Measurements from ENCODE around the gene SAMD8. TPM values are rescaled to one million over a fixed set of nuclear protein-coding genes. Genes with fewer than 3 reads are reported as not detected.
"Not testable (repeated sequence)": the region's sequence is repeated elsewhere in the genome, so short reads cannot be mapped to it uniquely, and the experiment has no call there.

Gene SAMD8
- total RNA-seq, 1 donor from 2014 or later, result 29.3 TPM

- no peak for DNase-seq (ENCODE audit: extremely low read depth, low read depth, low spot score)
Measured at GRCh38 chr10:75137533-75138438, 26.3 kb downstream of the SAMD8 start.

- no peak for DNase-seq (ENCODE audit: extremely low read depth, low read depth, low spot score)
Measured at GRCh38 chr10:75140246-75140645, 28.8 kb downstream of the SAMD8 start.

DNA sequence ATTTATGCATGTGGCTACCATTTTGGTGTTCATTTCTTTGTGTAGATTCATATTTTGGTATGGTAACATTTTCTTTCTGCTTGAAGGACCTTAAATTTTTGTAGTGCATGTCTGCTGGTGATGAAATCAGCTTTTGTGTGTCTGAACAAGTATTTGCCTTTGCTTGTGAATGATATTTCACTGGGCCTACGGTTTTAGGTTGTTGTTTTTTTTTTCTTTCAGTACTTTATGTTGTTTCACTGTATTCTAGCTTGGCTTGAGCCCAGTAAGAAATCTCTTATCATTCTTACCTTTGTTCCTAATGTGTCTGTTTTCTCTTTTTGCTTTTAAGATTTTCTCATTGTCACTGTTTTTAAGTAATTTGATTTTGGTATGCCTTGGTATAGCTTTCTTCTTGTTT lies 31.9 kb downstream of the SAMD8 start:
- no peak for DNase-seq (ENCODE audit: extremely low read depth, low read depth, low spot score)

DNA sequence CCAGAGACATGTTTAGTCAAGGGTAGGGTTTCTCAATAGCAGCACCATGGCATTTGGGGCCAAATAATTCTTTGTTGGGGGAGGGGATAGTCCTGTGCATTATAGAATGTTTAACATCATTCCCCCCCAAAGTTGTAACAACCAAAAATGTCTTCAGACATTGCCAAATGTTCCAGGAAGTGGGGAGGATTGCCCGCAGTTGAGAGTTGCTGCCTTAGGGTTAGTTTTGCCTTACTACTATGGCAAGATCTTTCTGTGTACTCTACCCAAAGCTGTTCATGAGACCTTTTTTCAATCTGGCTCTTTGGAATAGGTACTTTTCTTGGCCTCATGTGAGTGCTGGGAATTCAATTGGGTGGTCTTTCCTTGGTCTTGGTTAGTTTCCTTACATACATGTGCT lies 34.1 kb downstream of the SAMD8 start:
- DNase-seq (ENCODE audit: extremely low read depth, low read depth, low spot score), result no peak

DNA sequence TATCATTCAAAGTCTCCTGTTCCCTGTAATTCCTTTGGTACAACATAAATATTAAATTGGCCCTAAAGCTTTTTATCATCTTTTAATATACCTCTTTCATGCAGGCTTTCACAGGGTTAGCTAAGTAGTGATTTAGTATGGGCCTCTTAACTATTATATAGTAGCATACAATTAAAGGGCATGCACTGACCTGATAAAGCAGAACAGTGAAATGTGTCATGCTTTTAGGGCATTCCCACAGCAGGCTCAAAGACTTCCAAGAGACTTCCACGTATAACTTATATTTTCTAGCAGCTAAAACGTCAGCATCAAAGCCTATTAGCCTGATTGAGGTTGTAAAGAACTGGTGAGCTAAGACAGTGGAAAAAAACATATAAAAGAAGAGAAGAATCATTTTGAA lies 35.3 kb downstream of the SAMD8 start:
- DNase-seq (ENCODE audit: extremely low read depth, low read depth, low spot score), result no peak

- DNase-seq (ENCODE audit: extremely low read depth, low read depth, low spot score), result no peak
Measured at GRCh38 chr10:75150656-75151055, 39.2 kb downstream of the SAMD8 start.

- no peak for DNase-seq (ENCODE audit: extremely low read depth, low read depth, low spot score)
Measured at GRCh38 chr10:75159519-75159918, 48.1 kb downstream of the SAMD8 start.

GRCh38 chr10:75165684-75166622 lies 54.5 kb downstream of the SAMD8 start:
- DNase-seq (ENCODE audit: extremely low read depth, low read depth, low spot score), result no peak

- DNase-seq (ENCODE audit: extremely low read depth, low read depth, low spot score), result no peak
Measured at GRCh38 chr10:75166623-75166972, 55.1 kb downstream of the SAMD8 start.

- no peak for DNase-seq (ENCODE audit: extremely low read depth, low read depth, low spot score)
Measured at GRCh38 chr10:75168275-75168674, 56.8 kb downstream of the SAMD8 start.

GRCh38 chr10:75170215-75170614 lies 58.8 kb downstream of the SAMD8 start:
- no peak for DNase-seq (ENCODE audit: extremely low read depth, low read depth, low spot score)

- DNase-seq (ENCODE audit: extremely low read depth, low read depth, low spot score), result no peak
Measured at GRCh38 chr10:75175046-75175445, 63.6 kb downstream of the SAMD8 start.

GRCh38 chr10:75176046-75176445 lies 64.6 kb downstream of the SAMD8 start:
- no peak for DNase-seq (ENCODE audit: extremely low read depth, low read depth, low spot score)

DNA sequence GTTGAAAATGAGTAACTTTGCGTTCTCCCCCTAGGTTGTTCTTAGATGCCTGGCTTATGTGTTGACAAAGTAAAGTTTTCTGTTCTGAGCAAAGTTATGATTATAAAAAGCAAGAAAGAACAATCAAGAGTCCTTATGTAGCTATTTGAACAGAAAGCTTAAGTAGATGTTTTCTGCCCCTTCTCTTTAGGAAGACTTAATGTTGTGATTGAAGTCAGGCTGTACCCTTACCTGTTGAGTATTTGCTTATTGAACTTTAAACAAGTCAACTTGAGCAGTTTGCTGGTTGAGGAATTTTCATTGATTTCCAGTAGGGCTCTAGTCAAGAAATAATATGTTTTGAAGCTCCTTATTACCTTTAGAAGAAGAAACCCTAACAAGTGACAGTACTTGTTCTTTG lies 65.3 kb downstream of the SAMD8 start:
- no peak for DNase-seq (ENCODE audit: extremely low read depth, low read depth, low spot score)

- DNase-seq (ENCODE audit: extremely low read depth, low read depth, low spot score), result no peak
Measured at GRCh38 chr10:75179657-75180177, 68.3 kb downstream of the SAMD8 start.

- DNase-seq (ENCODE audit: extremely low read depth, low read depth, low spot score), result no peak
Measured at GRCh38 chr10:75180592-75180991, 69.1 kb downstream of the SAMD8 start.

DNA sequence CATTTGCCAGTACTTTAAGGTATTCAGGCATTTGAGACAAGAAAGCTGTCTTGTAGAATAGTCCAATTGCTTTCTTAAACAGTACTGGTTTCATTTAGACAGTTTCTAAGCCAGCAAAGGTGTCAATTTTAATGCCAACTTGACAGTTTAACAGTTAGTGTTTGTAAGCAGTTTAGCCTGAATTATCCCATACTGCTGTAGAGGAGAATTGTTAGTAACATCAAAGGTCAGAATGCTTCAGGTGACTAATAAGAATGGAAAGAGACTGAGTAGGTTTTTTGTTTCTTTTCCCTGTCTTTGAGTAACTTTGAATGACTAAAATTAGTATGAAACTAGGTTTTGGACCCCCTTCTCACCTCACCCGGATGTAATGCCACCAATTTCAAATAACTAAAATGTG lies 69.6 kb downstream of the SAMD8 start:
- no peak for DNase-seq (ENCODE audit: extremely low read depth, low read depth, low spot score)

DNA sequence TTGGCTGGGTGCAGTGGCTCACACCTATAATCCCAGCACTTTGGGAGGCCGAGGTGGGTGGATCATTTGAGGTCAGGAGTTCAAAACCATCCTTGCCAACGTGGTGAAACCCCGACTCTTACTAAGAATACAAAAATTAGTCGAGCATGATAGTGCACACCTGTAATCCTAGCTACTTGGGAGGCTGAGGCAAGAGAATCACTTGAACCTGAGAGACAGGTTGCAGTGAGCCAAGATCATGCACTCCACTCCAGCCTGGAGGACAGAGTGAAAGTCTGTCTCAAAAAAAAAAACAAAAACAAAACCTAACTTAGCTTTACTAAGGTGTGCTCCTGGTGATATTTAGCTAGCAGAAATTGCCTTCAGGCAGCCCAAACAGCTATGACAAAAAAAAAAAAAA lies 74.9 kb downstream of the SAMD8 start:
- no peak for DNase-seq (ENCODE audit: extremely low read depth, low read depth, low spot score)

DNA sequence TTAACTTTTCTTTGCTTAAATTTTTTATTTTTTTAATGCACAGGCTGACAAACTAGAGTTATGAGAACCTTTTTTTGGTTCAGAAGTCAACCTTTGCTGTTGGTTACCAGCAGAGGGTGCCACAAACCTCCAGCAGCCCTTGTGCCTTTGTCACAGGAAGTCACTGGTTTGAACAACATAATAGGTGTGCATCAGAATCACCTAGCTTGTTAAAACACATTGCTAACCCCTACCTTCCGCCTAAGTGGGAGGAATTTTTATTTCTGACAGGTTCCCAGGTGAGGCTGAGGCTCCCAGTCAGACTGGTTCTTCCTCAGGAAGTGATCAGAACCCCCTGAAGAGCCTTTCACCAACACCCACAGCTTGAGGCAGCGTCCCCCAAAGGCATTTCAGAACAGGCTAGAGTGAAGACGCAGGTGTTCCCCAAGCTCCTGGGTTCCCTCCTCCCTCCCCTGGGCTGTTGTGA lies 76.5 kb downstream of the SAMD8 start:
- DNase-seq (ENCODE audit: extremely low read depth, low read depth, low spot score), result peak; percentile 36

GRCh38 chr10:75188522-75188921 lies 77.1 kb downstream of the SAMD8 start:
- DNase-seq (ENCODE audit: extremely low read depth, low read depth, low spot score), result not testable (repeated sequence)
